NB4 (cell line): Measurements from ENCODE around the gene SCAPER.

Experiments
- DNase-seq: peaks from one replicate; pipeline ENCODE4 v3.0.0; 2010; ENCODE audit warnings: low read depth
- H3K4me3 ChIP-seq: one replicate; pipeline ENCODE4 v1.5.1; 2011; ENCODE audit warnings: mild to moderate bottlenecking, low read depth, low read length, moderate library complexity
- MYC ChIP-seq: IDR thresholded peaks from 2 replicates; pipeline ENCODE4 v1.6.1; 2011; ENCODE audit warnings: low read depth, low read length
- POLR2A ChIP-seq: IDR thresholded peaks from 2 replicates; pipeline ENCODE4 v1.6.1; 2011; ENCODE audit warnings: mild to moderate bottlenecking; ENCODE audit not compliant: insufficient read length; ENCODE audit errors: extremely low read depth
- TF ChIP-seq, protein P1 (sequence below): IDR thresholded peaks from 2 replicates; pipeline ENCODE4 v1.6.1; 2011; ENCODE audit warnings: low read depth, low read length
- TF ChIP-seq, protein P2 (sequence below): IDR thresholded peaks from one replicate; pipeline ENCODE4 v1.5.1; 2012; ENCODE audit warnings: low read depth, low read length

The SCAPER gene

DNA sequence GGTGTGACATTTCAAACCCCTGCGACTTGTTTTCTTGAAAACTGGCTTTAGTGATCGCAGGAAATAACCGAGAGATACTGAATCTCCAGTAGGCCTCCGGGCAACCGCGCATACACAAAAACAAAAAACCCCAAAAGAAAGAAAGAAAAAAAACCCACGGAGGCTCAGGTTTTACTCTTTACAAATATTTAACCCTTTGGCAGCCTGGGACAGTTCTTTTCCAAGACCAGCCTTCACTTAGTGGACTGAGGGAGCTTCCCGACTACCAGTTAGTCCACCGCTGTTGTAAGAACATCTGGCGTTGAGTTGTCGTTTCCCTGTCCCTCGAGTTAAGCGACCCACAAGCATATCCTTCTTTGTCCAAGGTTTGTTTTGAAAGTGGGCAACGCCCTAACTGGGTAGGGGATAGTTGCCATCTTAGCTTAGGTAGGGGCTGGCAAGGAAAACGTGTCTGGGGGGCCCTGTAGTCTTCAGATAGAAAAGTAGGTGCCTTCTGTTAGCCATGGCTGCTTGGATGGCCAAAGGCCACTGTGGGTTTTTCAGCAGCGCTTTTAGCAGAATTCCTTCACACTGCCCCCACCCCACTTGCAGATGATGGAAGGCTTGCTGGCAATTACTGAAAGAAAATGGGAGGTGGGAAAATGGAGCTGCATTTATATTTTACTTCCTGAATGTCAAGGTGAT is 561.7 kb downstream of the SCAPER start:
- no peak overlapping the region for H3K4me3 ChIP-seq
- TF ChIP-seq, protein P1, sequence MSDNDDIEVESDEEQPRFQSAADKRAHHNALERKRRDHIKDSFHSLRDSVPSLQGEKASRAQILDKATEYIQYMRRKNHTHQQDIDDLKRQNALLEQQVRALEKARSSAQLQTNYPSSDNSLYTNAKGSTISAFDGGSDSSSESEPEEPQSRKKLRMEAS: no peak
- TF ChIP-seq MYC (no peak), POLR2A (no peak)
- TF ChIP-seq, protein P2, sequence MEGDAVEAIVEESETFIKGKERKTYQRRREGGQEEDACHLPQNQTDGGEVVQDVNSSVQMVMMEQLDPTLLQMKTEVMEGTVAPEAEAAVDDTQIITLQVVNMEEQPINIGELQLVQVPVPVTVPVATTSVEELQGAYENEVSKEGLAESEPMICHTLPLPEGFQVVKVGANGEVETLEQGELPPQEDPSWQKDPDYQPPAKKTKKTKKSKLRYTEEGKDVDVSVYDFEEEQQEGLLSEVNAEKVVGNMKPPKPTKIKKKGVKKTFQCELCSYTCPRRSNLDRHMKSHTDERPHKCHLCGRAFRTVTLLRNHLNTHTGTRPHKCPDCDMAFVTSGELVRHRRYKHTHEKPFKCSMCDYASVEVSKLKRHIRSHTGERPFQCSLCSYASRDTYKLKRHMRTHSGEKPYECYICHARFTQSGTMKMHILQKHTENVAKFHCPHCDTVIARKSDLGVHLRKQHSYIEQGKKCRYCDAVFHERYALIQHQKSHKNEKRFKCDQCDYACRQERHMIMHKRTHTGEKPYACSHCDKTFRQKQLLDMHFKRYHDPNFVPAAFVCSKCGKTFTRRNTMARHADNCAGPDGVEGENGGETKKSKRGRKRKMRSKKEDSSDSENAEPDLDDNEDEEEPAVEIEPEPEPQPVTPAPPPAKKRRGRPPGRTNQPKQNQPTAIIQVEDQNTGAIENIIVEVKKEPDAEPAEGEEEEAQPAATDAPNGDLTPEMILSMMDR: no peak

DNA sequence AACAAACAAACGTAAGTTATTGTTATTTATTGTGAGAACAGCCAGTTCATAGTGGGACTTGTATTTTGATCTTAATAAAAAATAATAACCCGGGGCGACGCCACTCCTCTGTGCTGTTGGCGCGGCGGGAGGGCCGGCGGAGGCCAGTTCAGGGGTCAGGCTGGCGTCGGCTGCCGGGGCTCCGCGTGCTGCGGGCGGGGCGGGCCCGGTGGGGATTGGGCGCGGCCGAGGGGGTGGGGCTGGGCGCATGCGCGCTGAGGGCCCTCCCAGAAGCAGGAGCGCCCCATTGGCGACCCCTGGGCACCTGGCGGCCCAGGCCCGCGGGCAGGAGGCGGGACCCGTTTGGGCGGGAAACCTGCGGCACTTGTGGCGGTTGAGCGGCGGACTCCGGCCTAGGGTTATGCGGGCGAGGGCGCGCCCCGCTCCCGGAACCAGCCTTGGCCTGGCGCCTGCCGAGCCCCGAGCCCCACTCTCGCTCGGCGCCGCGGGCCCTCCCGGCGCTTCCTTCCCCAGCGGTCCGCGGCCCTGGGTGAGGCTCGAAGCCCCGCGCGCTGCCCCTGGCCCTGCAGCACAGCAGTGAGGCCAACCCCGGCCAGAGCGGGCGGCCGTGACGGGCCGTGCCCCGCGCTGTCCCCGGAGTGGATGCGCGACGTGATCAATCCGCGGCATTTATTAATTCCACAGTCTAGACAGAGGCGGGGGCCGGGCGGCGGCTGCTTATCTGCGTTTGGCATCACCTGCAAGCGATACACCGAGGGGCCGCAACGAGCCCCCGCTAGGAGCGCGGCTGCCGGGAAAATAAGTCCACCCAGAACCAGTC is 562.5 kb downstream of the SCAPER start:
- DNase-seq: no peak
- H3K4me3 ChIP-seq: no peak overlapping the region
- TF ChIP-seq MYC (no peak), POLR2A (no peak)
- TF ChIP-seq, protein P2: no peak
- TF ChIP-seq, protein P1: no peak

More for the DNA sequence above, 561.7 kb downstream of the SCAPER start:
- DNase-seq: no peak

DNA sequence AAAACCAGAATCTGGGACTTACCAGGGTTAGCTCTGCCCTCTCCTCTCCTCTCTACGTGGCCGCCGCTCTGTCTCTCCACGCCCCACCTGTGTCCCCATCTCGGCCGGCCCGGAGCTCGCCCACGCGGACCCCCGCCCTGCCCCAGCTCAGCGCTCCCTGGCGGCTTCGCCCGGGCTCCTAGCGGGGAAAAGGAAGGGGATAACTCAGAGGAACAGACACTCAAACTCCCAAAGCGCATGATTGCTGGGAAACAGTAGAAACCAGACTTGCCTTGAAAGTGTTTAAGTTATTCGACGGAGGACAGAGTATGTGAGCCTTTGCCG is 563.1 kb downstream of the SCAPER start:
- DNase-seq: no peak
- no peak overlapping the region for H3K4me3 ChIP-seq
- TF ChIP-seq, protein P1: no peak
- no peak for TF ChIP-seq POLR2A
- TF ChIP-seq, protein P2: no peak
- no peak for TF ChIP-seq MYC

DNA sequence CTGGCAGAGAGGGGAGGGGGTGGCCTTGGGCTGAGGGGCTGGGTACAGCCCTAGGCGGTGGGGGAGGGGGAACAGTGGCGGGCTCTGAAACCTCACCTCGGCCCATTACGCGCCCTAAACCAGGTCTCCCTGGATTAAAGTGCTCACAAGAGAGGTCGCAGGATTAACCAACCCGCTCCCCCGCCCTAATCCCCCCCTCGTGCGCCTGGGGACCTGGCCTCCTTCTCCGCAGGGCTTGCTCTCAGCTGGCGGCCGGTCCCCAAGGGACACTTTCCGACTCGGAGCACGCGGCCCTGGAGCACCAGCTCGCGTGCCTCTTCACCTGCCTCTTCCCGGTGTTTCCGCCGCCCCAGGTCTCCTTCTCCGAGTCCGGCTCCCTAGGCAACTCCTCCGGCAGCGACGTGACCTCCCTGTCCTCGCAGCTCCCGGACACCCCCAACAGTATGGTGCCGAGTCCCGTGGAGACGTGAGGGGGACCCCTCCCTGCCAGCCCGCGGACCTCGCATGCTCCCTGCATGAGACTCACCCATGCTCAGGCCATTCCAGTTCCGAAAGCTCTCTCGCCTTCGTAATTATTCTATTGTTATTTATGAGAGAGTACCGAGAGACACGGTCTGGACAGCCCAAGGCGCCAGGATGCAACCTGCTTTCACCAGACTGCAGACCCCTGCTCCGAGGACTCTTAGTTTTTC is 563.6 kb downstream of the SCAPER start:
- TF ChIP-seq, protein P1: no peak
- no peak for TF ChIP-seq MYC
- TF ChIP-seq, protein P2: no peak
- no peak for TF ChIP-seq POLR2A
- no peak for DNase-seq
- H3K4me3 ChIP-seq: no peak overlapping the region

DNA sequence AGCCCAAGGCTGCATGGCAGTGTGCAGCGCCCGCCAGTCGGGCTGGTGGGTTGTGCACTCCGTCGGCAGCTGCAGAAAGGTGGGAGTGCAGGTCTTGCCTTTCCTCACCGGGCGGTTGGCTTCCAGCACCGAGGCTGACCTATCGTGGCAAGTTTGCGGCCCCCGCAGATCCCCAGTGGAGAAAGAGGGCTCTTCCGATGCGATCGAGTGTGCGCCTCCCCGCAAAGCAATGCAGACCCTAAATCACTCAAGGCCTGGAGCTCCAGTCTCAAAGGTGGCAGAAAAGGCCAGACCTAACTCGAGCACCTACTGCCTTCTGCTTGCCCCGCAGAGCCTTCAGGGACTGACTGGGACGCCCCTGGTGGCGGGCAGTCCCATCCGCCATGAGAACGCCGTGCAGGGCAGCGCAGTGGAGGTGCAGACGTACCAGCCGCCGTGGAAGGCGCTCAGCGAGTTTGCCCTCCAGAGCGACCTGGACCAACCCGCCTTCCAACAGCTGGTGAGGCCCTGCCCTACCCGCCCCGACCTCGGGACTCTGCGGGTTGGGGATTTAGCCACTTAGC is 564.3 kb downstream of the SCAPER start:
- TF ChIP-seq, protein P2: no peak
- TF ChIP-seq POLR2A (no peak), MYC (no peak)
- TF ChIP-seq, protein P1: no peak
- no peak overlapping the region for H3K4me3 ChIP-seq
- no peak for DNase-seq
